ENCODE measurements around the gene OR52E6. TPM values are rescaled to one million over a fixed set of nuclear protein-coding genes. Genes with fewer than 3 reads are reported as not detected.

OR52E6 gene
- total RNA-seq, 2 experiments from 2014 or later = not detected

- no peaks in the 10 kb centered on the region for H3K79me2 ChIP-seq (ENCODE audit: insufficient read depth, low read depth, low read length)
- CTCF ChIA-PET (ENCODE audit: unreplicated experiment) = no interaction called here
Observed at GRCh38 chr11:5808500-5809121, 33.1 kb downstream of the OR52E6 start, which contains the start of gene OR52N2. OR52N2 (plus strand) TSS chr11:5808924; CDS start chr11:5820336, 11,412 bp downstream.

GRCh38 chr11:5807580-5807979 is 34.1 kb downstream of the OR52E6 start:
- DNase-seq (ENCODE audit: low spot score) = no peak
- no TSS peak for BruUV-seq (replicated peaks)
- Histone ChIP-seq H3K9me3 (ENCODE audit: low read length) (no peaks in the 10 kb centered on the region), H4K20me1 (ENCODE audit: insufficient read depth, low read length) (no peaks in the 10 kb centered on the region), H3K36me3 (ENCODE audit: insufficient read depth, low read length) (no peaks in the 10 kb centered on the region), H3K4me3 (ENCODE audit: low read depth, low read length, poor library complexity, severe bottlenecking) (no peak overlapping the region), H3K79me2 (ENCODE audit: insufficient read depth, low read depth, low read length) (no peaks in the 10 kb centered on the region), H3K4me2 (ENCODE audit: low read length) (no peak overlapping the region), H3K4me1 (ENCODE audit: insufficient read depth, low read length, poor library complexity, severe bottlenecking) (no peaks in the 10 kb centered on the region), H3K27ac (ENCODE audit: low read depth, low read length, poor library complexity, severe bottlenecking) (no peak overlapping the region), H2AFZ (ENCODE audit: low read length) (no peak overlapping the region), H3K9me2 (ENCODE audit: insufficient read depth, low read length) (no peaks in the 10 kb centered on the region)
- intact Hi-C loops (cut with micrococcal nuclease; ENCODE audit: unreplicated experiment) = loop anchor here (5.0 kb wide), 1 partner anchor 685 kb away; no protein-coding TSS in a partner anchor
- CTCF ChIA-PET (ENCODE audit: unreplicated experiment) = no interaction called here
- TF ChIP-seq CTCF (conservative IDR thresholded peaks at IDR 0.05; ENCODE audit: low read length) = no peak
- no peak for TF ChIP-seq EZH2phosphoT487 (IDR thresholded peaks at IDR 0.05; ENCODE audit: borderline replicate concordance, low read depth, low read length)
- POLR2A ChIA-PET = no interaction called here

More at GRCh38 chr11:5808500-5809121, 33.1 kb downstream of the OR52E6 start, which contains the start of gene OR52N2:
- POLR2A ChIA-PET = no interaction called here
- TF ChIP-seq CTCF (conservative IDR thresholded peaks at IDR 0.05; ENCODE audit: low read length) (peak; percentile 90), EZH2phosphoT487 (IDR thresholded peaks at IDR 0.05; ENCODE audit: borderline replicate concordance, low read depth, low read length) (no peak)
- Histone ChIP-seq H4K20me1 (ENCODE audit: insufficient read depth, low read length) (no peaks in the 10 kb centered on the region), H3K4me3 (ENCODE audit: low read depth, low read length, poor library complexity, severe bottlenecking) (peak within 1 kb of the TSS; percentile 47), H3K27ac (ENCODE audit: low read depth, low read length, poor library complexity, severe bottlenecking) (no peak within 1 kb of the TSS), H3K4me1 (ENCODE audit: insufficient read depth, low read length, poor library complexity, severe bottlenecking) (no peaks in the 10 kb centered on the region), H3K4me2 (ENCODE audit: low read length) (peak within 1 kb of the TSS; percentile 53), H2AFZ (ENCODE audit: low read length) (peak within 1 kb of the TSS; percentile 75), H3K9me2 (ENCODE audit: insufficient read depth, low read length) (no peaks in the 10 kb centered on the region), H3K36me3 (ENCODE audit: insufficient read depth, low read length) (no peaks in the 10 kb centered on the region), H3K9me3 (ENCODE audit: low read length) (no peaks in the 10 kb centered on the region)
- intact Hi-C loops (cut with micrococcal nuclease; ENCODE audit: unreplicated experiment) = loop anchor here (1.0 to 5.0 kb wide), 3 partner anchors 208 to 686 kb away; no protein-coding TSS in a partner anchor
- peak; percentile 74 for DNase-seq (ENCODE audit: low spot score)
- BruUV-seq (replicated peaks) = no TSS peak

- no peak for TF ChIP-seq EZH2phosphoT487 (IDR thresholded peaks at IDR 0.05; ENCODE audit: borderline replicate concordance, low read depth, low read length)
- TF ChIP-seq CTCF (conservative IDR thresholded peaks at IDR 0.05; ENCODE audit: low read length) = no peak
- Histone ChIP-seq H3K27ac (ENCODE audit: low read depth, low read length, poor library complexity, severe bottlenecking) (no peak overlapping the region), H3K4me3 (ENCODE audit: low read depth, low read length, poor library complexity, severe bottlenecking) (no peak overlapping the region), H3K9me3 (ENCODE audit: low read length) (no peaks in the 10 kb centered on the region), H3K79me2 (ENCODE audit: insufficient read depth, low read depth, low read length) (no peaks in the 10 kb centered on the region), H4K20me1 (ENCODE audit: insufficient read depth, low read length) (no peaks in the 10 kb centered on the region), H3K36me3 (ENCODE audit: insufficient read depth, low read length) (no peaks in the 10 kb centered on the region), H3K4me2 (ENCODE audit: low read length) (no peak overlapping the region), H3K9me2 (ENCODE audit: insufficient read depth, low read length) (no peaks in the 10 kb centered on the region), H2AFZ (ENCODE audit: low read length) (no peak overlapping the region), H3K4me1 (ENCODE audit: insufficient read depth, low read length, poor library complexity, severe bottlenecking) (no peaks in the 10 kb centered on the region)
- intact Hi-C loops (cut with micrococcal nuclease; ENCODE audit: unreplicated experiment) = no loop called here
- POLR2A ChIA-PET = no interaction called here
- BruUV-seq (replicated peaks) = no TSS peak
- CTCF ChIA-PET (ENCODE audit: unreplicated experiment) = no interaction called here
- no peak for DNase-seq (ENCODE audit: low spot score)
Observed at GRCh38 chr11:5803982-5804381, 37.7 kb downstream of the OR52E6 start.
